Lower leg skin (tissue), 4 donors: Measurements from ENCODE around the gene RPS19. TPM values are rescaled to one million over a fixed set of nuclear protein-coding genes. Genes with fewer than 3 reads are reported as not detected.
"Not testable (repeated sequence)": the region's sequence is repeated elsewhere in the genome, so short reads cannot be mapped to it uniquely, and the experiment has no call there.

ENCODE experiments used
- DNase-seq, 2 donors: peaks; one replicate each; pipeline ENCODE4 v3.0.0-alpha.2; 2019; ENCODE audit warnings: low spot score in 2 of 2
- H3K4me3 ChIP-seq: fragments of 200-600 bp; sonication (generic); 2 replicates; pipeline ENCODE4 v1.5.1; 2017; ENCODE audit warnings: mild to moderate bottlenecking, low read depth; ENCODE audit not compliant: poor library complexity, severe bottlenecking
- CTCF ChIP-seq, 3 donors: fragments of 450-650 bp; IDR thresholded peaks; one replicate each; pipeline ENCODE4 v1.5.1; 2016; ENCODE audit warnings: antibody characterized with exemption in 3 of 3, mild to moderate bottlenecking in 3 of 3, moderate library complexity in 2 of 3
- POLR2A ChIP-seq, 2 donors: fragments of 450-650 bp; IDR thresholded peaks; one replicate each; pipeline ENCODE4 v1.6.1; 2016 to 2017; ENCODE audit warnings: antibody characterized with exemption in 2 of 2, mild to moderate bottlenecking in 1 of 2, moderate library complexity in 1 of 2
- WGBS, 2 donors: methylation state at CpG; one replicate each; pipeline ENCODE4 v1.1.5; 2018; 5-methylcytosine and 5-hydroxymethylcytosine counted together
- intact Hi-C: fragments of 100-400 bp; cut with DNase I; formaldehyde crosslinking; loops from one replicate; pipeline ENCODE4 v1.15.0; 2023; ENCODE audit warnings: low total_unique reads
- total RNA-seq, 4 donors: library from RNA; depleted of rRNA; stranded (reverse); fragments of >200 nt; gene quantifications; one replicate each; pipeline ENCODE4 v1.1.0, GENCODE V29; 2016

RPS19 gene
- total RNA-seq, 4 donors from 2014 or later = 1,327 to 3,048 (median 2,121) TPM

GRCh38 chr19:41870401-41870873 is 10.4 kb downstream of the RPS19 start:
- intact Hi-C loops = loop anchor here (5.0 kb wide), 1 partner anchor 77 kb away; no protein-coding TSS in a partner anchor
- TF ChIP-seq CTCF (IDR thresholded peaks at IDR 0.05) (no peak), POLR2A (IDR thresholded peaks at IDR 0.05) (no peak)
- WGBS, 2 donors = 31 to 51% methylated on average over 3 of the region's 3 CpGs
- DNase-seq = no peak
- no peak overlapping the region for H3K4me3 ChIP-seq

- TF ChIP-seq CTCF (IDR thresholded peaks at IDR 0.05) (no peak), POLR2A (IDR thresholded peaks at IDR 0.05) (no peak)
- WGBS, 2 donors = 72 to 78% methylated on average over 15 to 16 of the region's 16 CpGs
- intact Hi-C loops = loop anchor here (5.0 kb wide), 1 partner anchor 76 kb away; no protein-coding TSS in a partner anchor
- no peak for DNase-seq
- H3K4me3 ChIP-seq = no peak overlapping the region
Observed at GRCh38 chr19:41871573-41872383, 11.7 kb downstream of the RPS19 start.

- TF ChIP-seq CTCF (IDR thresholded peaks at IDR 0.05) (no peak), POLR2A (IDR thresholded peaks at IDR 0.05) (no peak)
- 88 to 92% methylated on average over 12 of the region's 12 CpGs for WGBS, 2 donors
- H3K4me3 ChIP-seq = no peak overlapping the region
- no peak for DNase-seq
- intact Hi-C loops = loop anchor here (5.0 kb wide), 1 partner anchor 75 kb away; no protein-coding TSS in a partner anchor
Observed at GRCh38 chr19:41872384-41872774, 12.3 kb downstream of the RPS19 start.

GRCh38 chr19:41872775-41873647 is 13.0 kb downstream of the RPS19 start:
- no peak for TF ChIP-seq POLR2A (IDR thresholded peaks at IDR 0.05)
- WGBS, 2 donors = 56 to 57% methylated on average over 18 of the region's 18 CpGs
- H3K4me3 ChIP-seq = no peak overlapping the region
- no peak for DNase-seq
- intact Hi-C loops = loop anchor here (5.0 kb wide), 1 partner anchor 74 kb away; no protein-coding TSS in a partner anchor

GRCh38 chr19:41875973-41876372 is 15.9 kb downstream of the RPS19 start:
- DNase-seq, H3K4me3 ChIP-seq, intact Hi-C loops: not testable (repeated sequence)
- whole genome bisulfite sequencing, 2 donors = 87 to 89% methylated on average over 3 of the region's 3 CpGs

- no peak within 1 kb of the TSS for H3K4me3 ChIP-seq
- no peak for DNase-seq
Observed at GRCh38 chr19:41876847-41877832, 17.1 kb downstream of the RPS19 start, which contains the start of gene CD79A. TSS of gene CD79A (plus strand) at chr19:41877279. CDS start at chr19:41877305, 26 bp downstream.

More at GRCh38 chr19:41876847-41877832, 17.1 kb downstream of the RPS19 start, which contains the start of gene CD79A:
- intact Hi-C loops = no loop called here
- WGBS, 2 donors = 73 to 75% methylated on average over 9 of the region's 9 CpGs
- no peak for TF ChIP-seq POLR2A (IDR thresholded peaks at IDR 0.05)
- TF ChIP-seq CTCF (IDR thresholded peaks at IDR 0.05) = no peak
